Kidney (tissue), 14 donors: ENCODE data around the gene TRPM3. TPM values are rescaled to one million over a fixed set of nuclear protein-coding genes. Genes with fewer than 3 reads are reported as not detected.

Experiments used
- DNase-seq, 5 donors: peaks; one replicate each; pipeline ENCODE4 v3.0.0-alpha.2; 2013 to 2020
- FAIRE-seq: peaks from 2 replicates; lab custom pipeline; 2012; peaks lifted over from hg19 to GRCh38; lab: Jason Lieb, UNC
- H3K27ac ChIP-seq, 2 donors: one replicate each; pipeline ENCODE4 v1.7.0; 2013; ENCODE audit warnings: low read depth in 2 of 2, low read length in 2 of 2, inconsistent platforms in 1 of 2
- H3K27me3 ChIP-seq: one replicate; pipeline ENCODE4 v1.7.1; 2013; ENCODE audit warnings: low read length, inconsistent platforms; ENCODE audit not compliant: control insufficient read depth, insufficient read depth
- H3K36me3 ChIP-seq, 3 donors: one replicate each; pipeline versions ENCODE4 v1.7.0 to v1.7.1; 2013; ENCODE audit warnings: low read length in 3 of 3, control low read depth in 1 of 3, inconsistent platforms in 1 of 3; ENCODE audit not compliant: insufficient read depth in 3 of 3, control insufficient read depth in 2 of 3
- H3K4me1 ChIP-seq, 3 donors: one replicate each; pipeline versions ENCODE4 v1.7.0 to v1.7.1; 2013; ENCODE audit warnings: low read length in 3 of 3, inconsistent platforms in 1 of 3, low read depth in 1 of 3; ENCODE audit not compliant: control insufficient read depth in 2 of 3, insufficient read depth in 2 of 3
- H3K4me3 ChIP-seq, 3 donors: one replicate each; pipeline versions ENCODE4 v1.7.0 to v1.8.1; 2013; ENCODE audit warnings: low read length in 3 of 3, control low read depth in 1 of 3, inconsistent platforms in 1 of 3
- H3K9ac ChIP-seq, 3 donors: one replicate each; pipeline versions ENCODE4 v1.7.0 to v1.7.1; 2013; ENCODE audit warnings: low read length in 3 of 3, control low read depth in 1 of 3, inconsistent platforms in 1 of 3
- H3K9me3 ChIP-seq, 3 donors: one replicate each; pipeline versions ENCODE4 v1.7.0 to v1.7.1; 2013; ENCODE audit warnings: low read length in 3 of 3, control low read depth in 1 of 3, inconsistent platforms in 1 of 3; ENCODE audit not compliant: control insufficient read depth in 2 of 3, insufficient read depth in 1 of 3
- CTCF ChIP-seq: IDR thresholded peaks from 3 replicates; pipeline ENCODE4 v1.5.1; 2012; ENCODE audit warnings: mild to moderate bottlenecking, moderate library complexity, borderline replicate concordance; ENCODE audit not compliant: insufficient read depth; ENCODE audit errors: extremely low read depth
- intact Hi-C: fragments of 100-400 bp; cut with DNase I; formaldehyde crosslinking; loops from one replicate; pipeline ENCODE4 v1.11.1; 2022
- polyA plus RNA-seq: library from polyadenylated mRNA; stranded (reverse); fragments of 350-450 nt; fragmentation: Illumina TruSeq; extraction: RNeasy Lipid Tissue Mini Kit (QIAGEN cat#74804); gene quantifications from one replicate; pipeline ENCODE4 v1.2.3, GENCODE V29; 2014; ENCODE audit warnings: low read depth, low replicate concordance; ENCODE audit not compliant: insufficient read depth
- total RNA-seq: library from RNA; stranded (reverse); fragmentation: NEBNext Ultra II Directional; extraction: Animal tissue kit (Norgen Biotek cat#: 25700); gene quantifications from one replicate; pipeline ENCODE4 v1.2.1, GENCODE V29; 2021
- donor health status: control.
- donor health status: control.
- donor health status: control.
- donor health status: control.
- donor health status: control.
- donor health status: DM: yes; HTN: yes; CAD: no.
- donor health status: Normal renal cell carcinoma (clear cell type).

Gene TRPM3
- total and polyA plus RNA-seq, 2 donors from 2014 or later: 8.8 to 11.4 TPM

GRCh38 chr9:70949239-70949638 is 172.2 kb downstream of the TRPM3 start:
- Histone ChIP-seq H3K27ac (no peak overlapping the region), H3K27me3 (no peaks in the 10 kb centered on the region), H3K36me3 (no peaks in the 10 kb centered on the region), H3K9ac (no peak overlapping the region), H3K4me1 (no peaks in the 10 kb centered on the region), H3K4me3 (no peak overlapping the region), H3K9me3 (no peaks in the 10 kb centered on the region)
- intact Hi-C loops: no loop called here
- FAIRE-seq: no peak
- no peak for DNase-seq
- no peak for TF ChIP-seq CTCF

GRCh38 chr9:70948744-70949143 is 172.7 kb downstream of the TRPM3 start:
- H3K9me3 ChIP-seq: no peaks in the 10 kb centered on the region
- no peak overlapping the region for H3K27ac ChIP-seq
- FAIRE-seq (no peak), DNase-seq (no peak)
- no peaks in the 10 kb centered on the region for H3K4me1 ChIP-seq
- H3K4me3 ChIP-seq: no peak overlapping the region
- no peak for TF ChIP-seq CTCF
- no peaks in the 10 kb centered on the region for H3K36me3 ChIP-seq
- no peak overlapping the region for H3K9ac ChIP-seq
- intact Hi-C loops: no loop called here
- no peaks in the 10 kb centered on the region for H3K27me3 ChIP-seq

- Histone ChIP-seq H3K27me3 (no peaks in the 10 kb centered on the region), H3K27ac (no peak overlapping the region), H3K4me1 (no peaks in the 10 kb centered on the region), H3K9me3 (no peaks in the 10 kb centered on the region), H3K4me3 (no peak overlapping the region), H3K36me3 (no peaks in the 10 kb centered on the region), H3K9ac (no peak overlapping the region)
- FAIRE-seq (no peak), DNase-seq (no peak)
- intact Hi-C loops: no loop called here
- no peak for TF ChIP-seq CTCF
These were observed 173.9 kb downstream of the TRPM3 start for GRCh38 chr9:70947511-70947910.

- no peak overlapping the region for H3K4me3 ChIP-seq
- H3K4me1 ChIP-seq: no peaks in the 10 kb centered on the region
- intact Hi-C loops: no loop called here
- no peak overlapping the region for H3K9ac ChIP-seq
- no peak overlapping the region for H3K27ac ChIP-seq
- DNase-seq (no peak), FAIRE-seq (no peak)
- no peak for TF ChIP-seq CTCF
- no peaks in the 10 kb centered on the region for H3K9me3 ChIP-seq
- H3K36me3 ChIP-seq: no peaks in the 10 kb centered on the region
- H3K27me3 ChIP-seq: no peaks in the 10 kb centered on the region
These were observed 174.3 kb downstream of the TRPM3 start for GRCh38 chr9:70947086-70947485.
